Testis (tissue), 2 donors: ENCODE measurements around the gene CD226.

Experiments used
- POLR2A ChIP-seq: fragments of 450-650 bp; IDR thresholded peaks from one replicate; pipeline ENCODE4 v1.6.1; 2017; ENCODE audit warnings: antibody characterized with exemption, mild to moderate bottlenecking, moderate library complexity
- TF ChIP-seq, protein P1 (sequence below), 3 experiments: fragments of 450-650 bp in 2 of 3; fragments of 200-600 bp in 1 of 3; sonication (generic) in 1 of 3; IDR thresholded peaks; one replicate each; pipeline ENCODE4 v1.5.1; 2016 to 2019; ENCODE audit warnings: antibody characterized with exemption in 3 of 3, mild to moderate bottlenecking in 2 of 3, moderate library complexity in 1 of 3

DNA sequence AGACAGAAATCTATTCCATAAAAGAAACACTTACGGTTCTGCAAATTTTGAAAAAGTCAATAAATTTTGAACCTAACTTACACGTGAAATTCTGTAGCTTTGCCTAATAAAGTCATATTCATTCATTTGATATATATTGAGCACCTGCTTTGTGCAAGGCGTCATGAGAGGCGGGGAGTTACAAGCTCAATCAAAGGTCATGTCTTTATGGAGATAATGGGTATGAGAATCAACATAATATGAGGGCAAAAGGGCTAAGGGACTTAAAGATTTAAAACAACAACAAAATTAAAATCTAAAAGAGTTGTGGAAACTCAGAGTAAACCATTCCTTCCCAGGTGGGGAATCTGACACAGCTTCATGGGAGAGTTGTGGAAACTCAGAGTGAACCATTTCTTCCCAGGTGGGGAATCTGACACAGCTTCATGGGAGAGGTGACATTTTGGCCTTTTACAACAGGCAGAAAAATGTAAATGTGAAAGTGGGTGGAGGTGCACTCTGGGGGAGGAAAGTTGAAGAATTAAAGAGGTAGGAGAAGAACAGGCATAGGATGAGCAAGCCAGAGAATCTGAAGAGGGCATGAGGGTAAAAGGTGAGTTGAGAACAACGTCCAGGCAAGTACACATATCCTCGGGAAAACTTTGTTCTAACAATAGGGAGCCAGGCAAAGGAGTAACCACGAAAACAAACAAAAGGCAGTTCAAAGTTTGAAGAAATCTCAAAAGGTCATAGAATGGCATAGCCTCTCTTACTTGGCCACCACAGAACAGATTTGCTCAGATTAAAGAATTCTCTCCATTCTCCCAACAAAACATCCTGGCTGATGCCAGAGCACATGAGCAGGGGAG, 49.5 kb upstream of the CD226 start:
- TF ChIP-seq, protein P1, sequence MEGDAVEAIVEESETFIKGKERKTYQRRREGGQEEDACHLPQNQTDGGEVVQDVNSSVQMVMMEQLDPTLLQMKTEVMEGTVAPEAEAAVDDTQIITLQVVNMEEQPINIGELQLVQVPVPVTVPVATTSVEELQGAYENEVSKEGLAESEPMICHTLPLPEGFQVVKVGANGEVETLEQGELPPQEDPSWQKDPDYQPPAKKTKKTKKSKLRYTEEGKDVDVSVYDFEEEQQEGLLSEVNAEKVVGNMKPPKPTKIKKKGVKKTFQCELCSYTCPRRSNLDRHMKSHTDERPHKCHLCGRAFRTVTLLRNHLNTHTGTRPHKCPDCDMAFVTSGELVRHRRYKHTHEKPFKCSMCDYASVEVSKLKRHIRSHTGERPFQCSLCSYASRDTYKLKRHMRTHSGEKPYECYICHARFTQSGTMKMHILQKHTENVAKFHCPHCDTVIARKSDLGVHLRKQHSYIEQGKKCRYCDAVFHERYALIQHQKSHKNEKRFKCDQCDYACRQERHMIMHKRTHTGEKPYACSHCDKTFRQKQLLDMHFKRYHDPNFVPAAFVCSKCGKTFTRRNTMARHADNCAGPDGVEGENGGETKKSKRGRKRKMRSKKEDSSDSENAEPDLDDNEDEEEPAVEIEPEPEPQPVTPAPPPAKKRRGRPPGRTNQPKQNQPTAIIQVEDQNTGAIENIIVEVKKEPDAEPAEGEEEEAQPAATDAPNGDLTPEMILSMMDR (IDR thresholded peaks at IDR 0.05) = no peak
- TF ChIP-seq POLR2A = no peak
